Cardiac muscle cell (in vitro differentiated cells and primary cell): ENCODE results near the gene COL8A1. TPM values are rescaled to one million over a fixed set of nuclear protein-coding genes. Genes with fewer than 3 reads are reported as not detected.
"Not testable (repeated sequence)": the region's sequence is repeated elsewhere in the genome, so short reads cannot be mapped to it uniquely, and the experiment has no call there.

Experiments used
- DNase-seq, 2 donors: peaks; one replicate each; pipeline versions ENCODE4 v3.0.0 to v3.0.0-alpha.2; 2010 to 2017; ENCODE audit warnings: low read depth in 1 of 2, low spot score in 1 of 2
- H3K27ac ChIP-seq: fragments of 200-600 bp; sonication (generic); 2 replicates; pipeline ENCODE4 v1.5.1; 2016
- H3K27me3 ChIP-seq: fragments of 200-600 bp; sonication (generic); 2 replicates; pipeline ENCODE4 v1.6.0; 2016; ENCODE audit warnings: control low read depth
- H3K36me3 ChIP-seq: fragments of 200-600 bp; sonication (generic); 2 replicates; pipeline ENCODE4 v1.5.1; 2016; ENCODE audit warnings: control low read depth
- H3K4me1 ChIP-seq: fragments of 200-600 bp; sonication (generic); 2 replicates; pipeline ENCODE4 v1.8.1; 2017; ENCODE audit warnings: low read depth, mild to moderate bottlenecking, mixed run types
- H3K4me3 ChIP-seq: fragments of 200-600 bp; sonication (generic); 2 replicates; pipeline ENCODE4 v1.5.1; 2016; ENCODE audit warnings: mild to moderate bottlenecking
- H3K9me3 ChIP-seq: fragments of 200-600 bp; sonication (generic); 2 replicates; pipeline ENCODE4 v1.5.1; 2017; ENCODE audit warnings: low read depth, mild to moderate bottlenecking, control low read depth
- polyA plus RNA-seq: library from polyadenylated mRNA; unstranded; fragments of >200 nt; fragmentation: Nextera tagmentation; extraction: Ambion mirVana; gene quantifications from 2 replicates; pipeline ENCODE4 v1.2.1, GENCODE V29; 2016
- total RNA-seq: library from RNA; depleted of rRNA; stranded (reverse); fragments of >200 nt; gene quantifications from 2 replicates; pipeline ENCODE4 v1.2.3, GENCODE V29; 2016
- TF ChIP-seq, protein P1 (sequence below): IDR thresholded peaks from 2 replicates; pipeline ENCODE4 v1.5.1; 2012; ENCODE audit warnings: low read depth, mild to moderate bottlenecking, low read length

Gene COL8A1
- total and polyA plus RNA-seq, 2 experiments from 2014 or later: 1.5 to 5.1 TPM

DNA sequence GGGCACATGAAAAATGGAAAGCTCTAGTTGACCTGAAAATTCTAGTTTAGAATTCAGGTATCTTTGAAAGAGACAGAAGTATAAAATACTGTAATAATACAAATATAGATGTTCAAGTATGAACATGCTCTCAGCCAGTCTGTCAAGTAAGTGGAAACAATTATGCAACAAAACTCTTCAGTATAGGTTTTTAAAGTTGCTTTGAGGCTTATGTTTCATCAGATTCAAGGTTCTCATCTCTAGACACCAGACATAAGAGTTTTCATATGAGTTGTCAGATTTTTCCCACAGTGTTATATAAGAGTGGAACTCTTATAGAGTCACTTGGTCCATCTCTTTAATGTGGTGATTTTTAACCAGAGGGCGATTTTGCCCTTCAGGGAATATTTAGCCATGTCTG lies 201.2 kb downstream of the COL8A1 start:
- H3K4me3 ChIP-seq: no peak overlapping the region
- H3K9me3 ChIP-seq: no peaks in the 10 kb centered on the region
- H3K27me3 ChIP-seq: no peaks in the 10 kb centered on the region
- TF ChIP-seq, protein P1, sequence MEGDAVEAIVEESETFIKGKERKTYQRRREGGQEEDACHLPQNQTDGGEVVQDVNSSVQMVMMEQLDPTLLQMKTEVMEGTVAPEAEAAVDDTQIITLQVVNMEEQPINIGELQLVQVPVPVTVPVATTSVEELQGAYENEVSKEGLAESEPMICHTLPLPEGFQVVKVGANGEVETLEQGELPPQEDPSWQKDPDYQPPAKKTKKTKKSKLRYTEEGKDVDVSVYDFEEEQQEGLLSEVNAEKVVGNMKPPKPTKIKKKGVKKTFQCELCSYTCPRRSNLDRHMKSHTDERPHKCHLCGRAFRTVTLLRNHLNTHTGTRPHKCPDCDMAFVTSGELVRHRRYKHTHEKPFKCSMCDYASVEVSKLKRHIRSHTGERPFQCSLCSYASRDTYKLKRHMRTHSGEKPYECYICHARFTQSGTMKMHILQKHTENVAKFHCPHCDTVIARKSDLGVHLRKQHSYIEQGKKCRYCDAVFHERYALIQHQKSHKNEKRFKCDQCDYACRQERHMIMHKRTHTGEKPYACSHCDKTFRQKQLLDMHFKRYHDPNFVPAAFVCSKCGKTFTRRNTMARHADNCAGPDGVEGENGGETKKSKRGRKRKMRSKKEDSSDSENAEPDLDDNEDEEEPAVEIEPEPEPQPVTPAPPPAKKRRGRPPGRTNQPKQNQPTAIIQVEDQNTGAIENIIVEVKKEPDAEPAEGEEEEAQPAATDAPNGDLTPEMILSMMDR: no peak
- H3K36me3 ChIP-seq: no peaks in the 10 kb centered on the region
- no peak for DNase-seq
- no peaks in the 10 kb centered on the region for H3K4me1 ChIP-seq
- H3K27ac ChIP-seq: no peak overlapping the region

DNA sequence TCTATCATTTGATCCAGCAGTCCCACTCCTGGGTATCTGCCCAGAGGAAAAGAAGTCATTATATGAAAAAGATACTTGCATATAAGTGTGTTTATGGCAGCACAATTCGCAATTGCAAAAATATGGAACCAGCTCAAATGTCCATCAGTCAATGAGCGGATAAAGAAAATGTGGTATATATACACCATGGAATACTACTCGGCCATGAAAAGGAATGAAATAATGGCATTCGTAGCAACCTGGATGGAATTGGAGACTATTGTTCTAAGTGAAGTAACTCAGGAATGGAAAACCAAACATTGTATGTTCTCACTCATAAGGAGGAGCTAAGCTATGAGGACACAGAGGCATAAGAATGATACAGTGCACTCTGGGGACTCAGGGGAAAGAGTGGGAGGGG lies 203.6 kb downstream of the COL8A1 start:
- not testable (repeated sequence) for H3K36me3 ChIP-seq, H3K4me1 ChIP-seq, H3K9me3 ChIP-seq, DNase-seq, H3K27ac ChIP-seq, H3K27me3 ChIP-seq, H3K4me3 ChIP-seq

DNA sequence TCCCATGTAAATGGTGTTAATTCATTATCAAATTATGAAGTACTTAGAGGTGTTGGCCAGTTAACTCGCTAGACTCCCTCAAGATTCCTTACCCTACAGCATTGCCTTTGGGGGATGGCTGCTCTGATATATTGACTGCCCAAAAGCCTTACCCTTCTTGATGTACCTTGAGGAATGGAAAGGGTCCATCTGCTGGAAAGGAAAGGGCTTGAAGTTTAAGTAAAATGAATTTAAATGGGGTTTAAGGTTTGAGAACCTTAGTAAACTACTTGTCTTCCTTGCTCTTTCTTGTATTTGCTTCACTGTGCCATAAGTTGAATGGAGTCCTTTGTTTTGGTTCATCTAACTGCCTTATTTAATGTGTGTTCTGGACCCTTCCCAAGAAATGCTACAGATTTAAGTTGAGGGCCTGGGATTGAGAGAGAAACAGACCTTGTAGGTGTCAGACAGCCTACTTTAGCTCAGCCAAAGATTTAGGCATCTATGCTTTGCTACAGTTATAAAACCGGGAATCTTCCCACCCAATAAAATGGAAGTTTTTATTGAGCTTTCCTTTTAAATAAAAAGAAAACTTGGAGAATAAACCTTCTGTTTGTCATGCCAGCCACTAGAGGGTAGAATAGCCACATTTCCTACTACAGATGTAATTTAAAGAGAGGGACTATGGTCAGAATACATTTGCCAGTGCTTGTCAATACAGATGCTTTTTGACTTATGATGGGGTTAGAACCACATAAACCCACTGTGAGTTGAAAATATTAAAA lies 204.6 kb downstream of the COL8A1 start:
- Histone ChIP-seq H3K27me3 (no peaks in the 10 kb centered on the region), H3K27ac (no peak overlapping the region), H3K9me3 (no peaks in the 10 kb centered on the region), H3K36me3 (no peaks in the 10 kb centered on the region), H3K4me1 (no peaks in the 10 kb centered on the region), H3K4me3 (no peak overlapping the region)
- TF ChIP-seq, protein P1: peak; percentile 69
- peak; percentile 44 to 78 for DNase-seq

DNA sequence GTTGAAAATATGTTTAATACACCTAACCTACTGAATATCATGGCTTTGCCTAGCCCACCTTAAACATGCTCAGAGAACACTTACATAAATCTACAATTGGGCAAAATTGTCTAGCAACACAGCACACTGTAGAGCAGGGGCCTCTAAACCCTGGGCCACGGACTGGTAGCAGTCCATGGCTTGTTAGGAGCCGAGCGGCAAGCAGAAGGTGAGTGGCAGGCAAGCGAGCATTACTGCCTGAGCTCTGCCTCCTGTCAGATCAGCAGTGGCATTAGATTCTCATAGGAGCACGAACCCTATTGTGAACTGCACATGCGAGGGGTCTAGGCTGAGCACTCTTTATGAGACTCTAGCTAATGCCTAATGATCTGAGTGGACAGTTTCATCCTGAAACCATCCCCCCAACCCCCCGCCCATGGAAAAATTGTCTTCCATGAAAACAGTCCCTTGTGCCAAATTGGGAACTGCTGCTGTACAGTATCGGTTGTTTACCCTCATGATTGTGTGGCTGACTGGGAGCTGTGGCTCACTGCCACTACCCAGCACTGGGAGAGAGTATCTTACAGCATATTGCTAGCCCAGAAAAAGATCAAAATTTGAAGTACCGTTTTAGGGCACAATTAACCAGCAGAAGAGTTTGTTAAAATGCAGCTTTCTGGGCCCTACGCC lies 205.3 kb downstream of the COL8A1 start:
- peak in 1 of 2 donors; percentile 28 for DNase-seq
- Histone ChIP-seq H3K9me3 (no peaks in the 10 kb centered on the region), H3K27me3 (no peaks in the 10 kb centered on the region), H3K4me3 (no peak overlapping the region), H3K27ac (no peak overlapping the region), H3K4me1 (no peaks in the 10 kb centered on the region), H3K36me3 (no peaks in the 10 kb centered on the region)
- TF ChIP-seq, protein P1: no peak

DNA sequence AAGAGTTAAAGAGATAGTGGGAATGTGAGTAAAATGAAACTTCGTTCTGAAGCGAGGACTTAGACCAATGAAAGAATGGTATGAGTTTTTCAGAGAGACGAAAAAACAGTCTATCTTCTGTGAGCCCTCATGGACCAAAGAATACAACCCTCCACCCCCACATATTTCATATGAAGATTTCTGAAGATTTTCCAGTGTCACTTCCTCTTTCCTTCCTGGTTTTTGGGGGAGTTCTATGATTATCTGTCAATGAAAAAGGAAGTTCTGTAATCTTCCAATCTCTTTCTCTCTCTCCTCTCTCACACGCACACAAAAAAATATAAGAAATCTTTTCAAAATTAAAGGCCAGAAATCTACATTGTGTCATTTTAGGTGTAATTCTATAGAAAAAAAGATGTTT lies 206.9 kb downstream of the COL8A1 start:
- Histone ChIP-seq H3K4me3 (no peak overlapping the region), H3K27ac (no peak overlapping the region), H3K4me1 (no peaks in the 10 kb centered on the region), H3K9me3 (no peaks in the 10 kb centered on the region), H3K27me3 (no peaks in the 10 kb centered on the region), H3K36me3 (no peaks in the 10 kb centered on the region)
- DNase-seq: no peak
- TF ChIP-seq, protein P1: no peak

DNA sequence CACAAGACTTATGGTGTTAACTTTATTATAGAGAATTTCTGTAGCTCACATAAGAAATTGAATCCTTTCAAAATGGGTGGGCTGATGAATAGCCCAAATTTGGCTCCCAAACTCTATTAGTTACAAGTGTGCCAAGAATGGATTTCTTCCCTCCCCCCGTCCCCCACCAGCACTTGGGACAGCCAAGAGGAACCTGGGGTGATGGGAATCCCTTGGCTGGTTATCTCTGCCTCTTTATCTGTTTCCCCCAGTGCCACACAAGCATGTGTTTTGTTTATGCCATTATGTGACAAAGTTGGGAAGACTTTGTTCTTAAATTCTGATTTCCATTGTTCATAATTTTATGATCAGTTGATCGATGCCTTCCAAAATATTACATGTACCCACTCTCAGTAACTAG lies 207.6 kb downstream of the COL8A1 start:
- Histone ChIP-seq H3K27ac (no peak overlapping the region), H3K9me3 (no peaks in the 10 kb centered on the region), H3K36me3 (no peaks in the 10 kb centered on the region), H3K4me3 (no peak overlapping the region), H3K4me1 (no peaks in the 10 kb centered on the region), H3K27me3 (no peaks in the 10 kb centered on the region)
- no peak for DNase-seq
- TF ChIP-seq, protein P1: no peak
